ENCODE results near the gene ZSWIM4. TPM values are rescaled to one million over a fixed set of nuclear protein-coding genes. Genes with fewer than 3 reads are reported as not detected.

Gene ZSWIM4
- total RNA-seq, 1 donor from 2014 or later, result 13.5 TPM

DNA sequence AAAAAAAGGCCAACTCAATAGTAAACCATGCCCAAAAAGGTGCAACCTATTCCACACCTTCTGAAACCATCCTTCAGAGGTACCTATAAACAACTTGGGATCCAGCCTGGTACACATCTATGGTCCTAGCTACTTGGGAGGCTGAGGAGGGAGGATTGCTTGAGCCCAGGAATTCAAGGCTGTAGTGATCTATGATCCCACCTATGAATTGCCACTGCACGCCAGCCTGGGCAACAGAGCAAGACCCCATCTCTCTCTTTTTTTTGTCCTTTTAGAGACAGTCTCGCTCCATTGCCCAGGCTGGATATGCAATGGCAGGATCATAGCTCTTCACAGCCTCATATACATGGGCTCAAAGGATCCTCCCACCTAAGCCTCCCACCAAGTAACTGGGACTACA is 26.0 kb downstream of the ZSWIM4 start:
- no peak for DNase-seq (ENCODE audit: low read depth)
- TF ChIP-seq, protein P1, sequence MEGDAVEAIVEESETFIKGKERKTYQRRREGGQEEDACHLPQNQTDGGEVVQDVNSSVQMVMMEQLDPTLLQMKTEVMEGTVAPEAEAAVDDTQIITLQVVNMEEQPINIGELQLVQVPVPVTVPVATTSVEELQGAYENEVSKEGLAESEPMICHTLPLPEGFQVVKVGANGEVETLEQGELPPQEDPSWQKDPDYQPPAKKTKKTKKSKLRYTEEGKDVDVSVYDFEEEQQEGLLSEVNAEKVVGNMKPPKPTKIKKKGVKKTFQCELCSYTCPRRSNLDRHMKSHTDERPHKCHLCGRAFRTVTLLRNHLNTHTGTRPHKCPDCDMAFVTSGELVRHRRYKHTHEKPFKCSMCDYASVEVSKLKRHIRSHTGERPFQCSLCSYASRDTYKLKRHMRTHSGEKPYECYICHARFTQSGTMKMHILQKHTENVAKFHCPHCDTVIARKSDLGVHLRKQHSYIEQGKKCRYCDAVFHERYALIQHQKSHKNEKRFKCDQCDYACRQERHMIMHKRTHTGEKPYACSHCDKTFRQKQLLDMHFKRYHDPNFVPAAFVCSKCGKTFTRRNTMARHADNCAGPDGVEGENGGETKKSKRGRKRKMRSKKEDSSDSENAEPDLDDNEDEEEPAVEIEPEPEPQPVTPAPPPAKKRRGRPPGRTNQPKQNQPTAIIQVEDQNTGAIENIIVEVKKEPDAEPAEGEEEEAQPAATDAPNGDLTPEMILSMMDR (conservative IDR thresholded peaks at IDR 0.05; ENCODE audit: low read depth, low read length), result no peak
- H3K4me3 ChIP-seq (ENCODE audit: low read depth, low read length), result no peak overlapping the region

- no peak for DNase-seq (ENCODE audit: low read depth)
- TF ChIP-seq, protein P1 (conservative IDR thresholded peaks at IDR 0.05; ENCODE audit: low read depth, low read length), result no peak
Observed at GRCh38 chr19:13823256-13823655, 28.0 kb downstream of the ZSWIM4 start.

DNA sequence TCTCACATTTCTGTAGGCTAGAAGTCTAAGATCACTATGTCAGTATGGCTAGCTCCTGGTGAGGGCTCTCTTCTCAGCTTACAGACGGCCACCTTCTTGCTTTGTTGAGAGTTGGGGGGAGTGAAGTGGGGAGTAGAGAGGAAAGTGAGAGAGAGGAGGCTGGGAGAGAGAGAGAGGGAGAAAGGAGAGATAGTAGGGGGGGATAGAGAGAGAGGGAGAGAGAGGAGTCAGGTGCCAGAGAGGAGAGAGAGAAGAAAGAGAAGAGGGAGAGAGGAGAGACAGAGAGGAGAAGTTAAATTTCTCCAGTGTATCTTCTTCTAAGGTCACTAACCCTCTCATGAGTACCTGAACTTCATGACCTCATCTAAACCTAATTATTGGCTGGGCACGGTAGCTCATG is 28.7 kb downstream of the ZSWIM4 start:
- DNase-seq (ENCODE audit: low read depth), result no peak
- no peak overlapping the region for H3K4me3 ChIP-seq (ENCODE audit: low read depth, low read length)
- TF ChIP-seq, protein P1 (conservative IDR thresholded peaks at IDR 0.05; ENCODE audit: low read depth, low read length), result no peak

More at GRCh38 chr19:13823256-13823655, 28.0 kb downstream of the ZSWIM4 start:
- no peak overlapping the region for H3K4me3 ChIP-seq (ENCODE audit: low read depth, low read length)

- H3K4me3 ChIP-seq (ENCODE audit: low read depth, low read length), result no peak overlapping the region
- no peak for DNase-seq (ENCODE audit: low read depth)
- TF ChIP-seq, protein P1 (conservative IDR thresholded peaks at IDR 0.05; ENCODE audit: low read depth, low read length), result no peak
Observed at GRCh38 chr19:13824703-13825102, 29.5 kb downstream of the ZSWIM4 start.

DNA sequence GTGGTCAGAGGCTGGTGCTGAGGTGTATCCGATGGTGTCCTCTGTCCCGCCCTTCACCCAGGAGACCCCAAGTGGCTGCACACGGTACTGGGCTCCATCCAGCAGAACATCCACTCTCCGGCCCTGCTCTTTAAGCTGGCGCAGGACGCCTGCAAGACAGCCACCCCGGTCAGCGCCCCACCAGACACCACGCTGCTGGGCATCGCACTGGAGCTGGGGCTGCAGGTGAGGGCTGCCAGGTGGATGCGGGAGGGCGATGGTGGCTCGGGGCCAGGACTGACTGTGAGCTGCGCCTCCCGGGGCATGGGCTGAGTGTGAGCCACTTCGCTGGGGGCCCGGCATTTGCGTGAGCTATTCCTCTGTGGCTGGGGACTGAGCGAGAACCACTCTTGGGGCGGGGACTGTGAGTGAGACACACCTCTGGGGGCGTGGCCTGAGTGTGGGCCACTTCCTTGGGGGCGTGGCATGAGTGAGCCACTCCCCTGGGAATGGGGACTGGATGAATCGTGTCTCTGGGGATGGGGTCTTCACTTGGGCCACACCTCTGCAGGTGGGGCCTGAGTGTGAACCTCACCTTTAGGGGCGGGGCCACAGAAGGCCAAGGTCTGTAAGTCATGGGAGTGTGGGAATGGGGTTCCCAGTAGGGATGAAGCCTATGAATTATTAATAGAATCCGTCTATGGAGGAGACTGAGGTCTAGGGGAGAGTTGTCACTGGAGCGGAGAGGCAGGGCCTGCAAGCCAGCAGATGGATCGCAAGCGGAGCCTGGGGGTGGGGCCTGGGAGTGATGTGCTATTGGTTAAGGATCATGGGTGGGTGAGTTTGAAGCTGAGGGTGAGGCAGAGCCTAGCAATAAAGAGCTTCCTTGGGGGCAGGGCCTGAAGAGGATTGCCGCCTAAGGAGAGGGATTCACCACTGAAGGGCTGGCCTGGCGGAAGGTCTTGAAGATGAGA is 30.5 kb downstream of the ZSWIM4 start:
- no peak for DNase-seq (ENCODE audit: low read depth)
- TF ChIP-seq, protein P1 (conservative IDR thresholded peaks at IDR 0.05; ENCODE audit: low read depth, low read length), result peak; percentile 9
- no peak overlapping the region for H3K4me3 ChIP-seq (ENCODE audit: low read depth, low read length)

- no peak overlapping the region for H3K4me3 ChIP-seq (ENCODE audit: low read depth, low read length)
- TF ChIP-seq, protein P1 (conservative IDR thresholded peaks at IDR 0.05; ENCODE audit: low read depth, low read length), result no peak
- no peak for DNase-seq (ENCODE audit: low read depth)
Observed at GRCh38 chr19:13826652-13827235, 31.5 kb downstream of the ZSWIM4 start.
